A549 (cell line): ENCODE data around the gene ASNSD1.

Experiments
- BHLHE40 ChIP-seq: IDR thresholded peaks from 2 replicates; pipeline ENCODE4 v1.6.1; 2012; ENCODE audit warnings: low read depth, low read length, inconsistent platforms
- CEBPB ChIP-seq, 2 experiments: fragments of >200 bp in 1 of 2; sonication (Bioruptor Twin) in 1 of 2; formaldehyde crosslinking in 1 of 2; IDR thresholded peaks; 2 replicates each; pipeline ENCODE4 v1.6.1; 2012 to 2016
- HDAC2 ChIP-seq: fragments of 200-600 bp; sonication (generic); IDR thresholded peaks from 2 replicates; pipeline ENCODE4 v1.6.1; 2016
- HEYL ChIP-seq: fragments of 250-450 bp; sonication (Bioruptor Pico); IDR thresholded peaks from 2 replicates; pipeline ENCODE4 v1.8.0; 2021; ENCODE audit warnings: mild to moderate bottlenecking, moderate library complexity
- MAFK ChIP-seq: fragments of 450-650 bp; IDR thresholded peaks from 2 replicates; pipeline ENCODE4 v1.6.1; 2014; ENCODE audit not compliant: partially characterized antibody
- POLR2A ChIP-seq: IDR thresholded peaks from 2 replicates; pipeline ENCODE4 v1.6.1; 2012; ENCODE audit warnings: mild to moderate bottlenecking, low read length
- RFX5 ChIP-seq: fragments of 450-650 bp; IDR thresholded peaks from 2 replicates; pipeline ENCODE4 v1.7.1; 2014; ENCODE audit warnings: antibody characterized with exemption, mild to moderate bottlenecking, moderate library complexity
- TF ChIP-seq, protein P1 (sequence below): fragments of >200 bp; sonication (Bioruptor Twin); formaldehyde crosslinking; IDR thresholded peaks from 3 replicates; pipeline ENCODE4 v1.5.1; 2016
- TF ChIP-seq, protein P2 (sequence below): IDR thresholded peaks from 2 replicates; pipeline ENCODE4 v1.6.1; 2012
- TF ChIP-seq, protein P3 (sequence below): fragments of 450-650 bp; IDR thresholded peaks from 2 replicates; pipeline ENCODE4 v1.6.1; 2014; ENCODE audit warnings: antibody characterized with exemption
- TF ChIP-seq, protein P4 (sequence below): fragments of 150-350 bp; IDR thresholded peaks from 2 replicates; pipeline ENCODE4 v1.6.1; 2014; ENCODE audit warnings: low read depth, mild to moderate bottlenecking, low read length

DNA sequence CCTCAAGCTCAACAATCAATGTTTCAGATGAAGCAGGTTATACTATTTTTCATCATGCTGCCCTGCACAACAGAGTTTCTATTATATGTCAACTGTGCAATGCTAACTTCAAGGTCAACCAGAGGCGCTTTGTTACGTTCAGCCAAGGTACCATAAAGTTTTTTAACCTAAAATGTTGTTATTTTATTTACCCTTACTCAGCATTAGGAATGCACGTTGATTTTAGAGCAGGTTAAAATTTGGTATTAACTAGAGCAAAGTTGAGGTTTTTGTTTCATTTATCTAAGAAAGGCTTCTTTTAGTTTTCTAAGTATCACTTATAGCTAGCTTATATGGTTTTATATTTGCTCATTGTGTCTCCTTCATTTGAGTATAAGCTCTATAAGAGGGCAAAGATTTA is 35.0 kb downstream of the ASNSD1 start:
- TF ChIP-seq, protein P1, sequence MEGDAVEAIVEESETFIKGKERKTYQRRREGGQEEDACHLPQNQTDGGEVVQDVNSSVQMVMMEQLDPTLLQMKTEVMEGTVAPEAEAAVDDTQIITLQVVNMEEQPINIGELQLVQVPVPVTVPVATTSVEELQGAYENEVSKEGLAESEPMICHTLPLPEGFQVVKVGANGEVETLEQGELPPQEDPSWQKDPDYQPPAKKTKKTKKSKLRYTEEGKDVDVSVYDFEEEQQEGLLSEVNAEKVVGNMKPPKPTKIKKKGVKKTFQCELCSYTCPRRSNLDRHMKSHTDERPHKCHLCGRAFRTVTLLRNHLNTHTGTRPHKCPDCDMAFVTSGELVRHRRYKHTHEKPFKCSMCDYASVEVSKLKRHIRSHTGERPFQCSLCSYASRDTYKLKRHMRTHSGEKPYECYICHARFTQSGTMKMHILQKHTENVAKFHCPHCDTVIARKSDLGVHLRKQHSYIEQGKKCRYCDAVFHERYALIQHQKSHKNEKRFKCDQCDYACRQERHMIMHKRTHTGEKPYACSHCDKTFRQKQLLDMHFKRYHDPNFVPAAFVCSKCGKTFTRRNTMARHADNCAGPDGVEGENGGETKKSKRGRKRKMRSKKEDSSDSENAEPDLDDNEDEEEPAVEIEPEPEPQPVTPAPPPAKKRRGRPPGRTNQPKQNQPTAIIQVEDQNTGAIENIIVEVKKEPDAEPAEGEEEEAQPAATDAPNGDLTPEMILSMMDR, result no peak
- no peak for TF ChIP-seq HEYL (CRISPR knock-in tag)
- TF ChIP-seq MAFK, result no peak
- no peak for TF ChIP-seq HDAC2
- no peak for TF ChIP-seq POLR2A
- TF ChIP-seq, protein P2, sequence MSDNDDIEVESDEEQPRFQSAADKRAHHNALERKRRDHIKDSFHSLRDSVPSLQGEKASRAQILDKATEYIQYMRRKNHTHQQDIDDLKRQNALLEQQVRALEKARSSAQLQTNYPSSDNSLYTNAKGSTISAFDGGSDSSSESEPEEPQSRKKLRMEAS, result no peak
- no peak for TF ChIP-seq RFX5
- TF ChIP-seq, protein P3, sequence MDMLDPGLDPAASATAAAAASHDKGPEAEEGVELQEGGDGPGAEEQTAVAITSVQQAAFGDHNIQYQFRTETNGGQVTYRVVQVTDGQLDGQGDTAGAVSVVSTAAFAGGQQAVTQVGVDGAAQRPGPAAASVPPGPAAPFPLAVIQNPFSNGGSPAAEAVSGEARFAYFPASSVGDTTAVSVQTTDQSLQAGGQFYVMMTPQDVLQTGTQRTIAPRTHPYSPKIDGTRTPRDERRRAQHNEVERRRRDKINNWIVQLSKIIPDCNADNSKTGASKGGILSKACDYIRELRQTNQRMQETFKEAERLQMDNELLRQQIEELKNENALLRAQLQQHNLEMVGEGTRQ, result no peak
- TF ChIP-seq CEBPB (IDR thresholded peaks at IDR 0.05), result no peak
- TF ChIP-seq, protein P4, sequence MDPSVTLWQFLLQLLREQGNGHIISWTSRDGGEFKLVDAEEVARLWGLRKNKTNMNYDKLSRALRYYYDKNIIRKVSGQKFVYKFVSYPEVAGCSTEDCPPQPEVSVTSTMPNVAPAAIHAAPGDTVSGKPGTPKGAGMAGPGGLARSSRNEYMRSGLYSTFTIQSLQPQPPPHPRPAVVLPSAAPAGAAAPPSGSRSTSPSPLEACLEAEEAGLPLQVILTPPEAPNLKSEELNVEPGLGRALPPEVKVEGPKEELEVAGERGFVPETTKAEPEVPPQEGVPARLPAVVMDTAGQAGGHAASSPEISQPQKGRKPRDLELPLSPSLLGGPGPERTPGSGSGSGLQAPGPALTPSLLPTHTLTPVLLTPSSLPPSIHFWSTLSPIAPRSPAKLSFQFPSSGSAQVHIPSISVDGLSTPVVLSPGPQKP, result no peak
- TF ChIP-seq BHLHE40, result no peak
